IMR-90 (cell line): ENCODE results near the gene MTMR8. TPM values are rescaled to one million over a fixed set of nuclear protein-coding genes. Genes with fewer than 3 reads are reported as not detected.

Experiments
- ATAC-seq: fragments of 200-7000 bp; cut with Tn5 transposase; 2 replicates; pipeline ENCODE4 v1.9.1; 2020; ENCODE audit warnings: low read depth, mild to moderate bottlenecking, moderate library complexity
- BruUV-seq: library from RNA; stranded (reverse); fragments of 400-500 nt; replicated peaks from 2 replicates; lab custom pipeline; 2021; lab: Mats Ljungman, UMichigan
- CTCF ChIA-PET: fragments of 300-600 bp; formaldehyde crosslinking; extraction: SDS; loops from one replicate; lab custom pipeline; 2021; ENCODE audit warnings: antibody characterized with exemption; lab: Yijun Ruan, JAX
- POLR2A ChIA-PET: fragments of 300-600 bp; sonication (Branson Sonifier 250); formaldehyde crosslinking; loops from one replicate; lab custom pipeline; 2022; ENCODE audit warnings: antibody characterized with exemption; ENCODE audit not compliant: unreplicated experiment; lab: Charles Lee
- DNase-seq: peaks from one replicate; pipeline ENCODE4 v3.0.0; 2013
- H2AFZ ChIP-seq: replicated peaks from 2 replicates; pipeline ENCODE3; 2013; ENCODE audit warnings: low read length, mild to moderate bottlenecking; ENCODE audit not compliant: poor library complexity
- H2AK5ac ChIP-seq: 2 replicates; pipeline ENCODE4 v1.6.1; 2013; ENCODE audit warnings: low read depth, low read length, inconsistent platforms
- H2AK9ac ChIP-seq: replicated peaks from 2 replicates; pipeline ENCODE3; 2013; ENCODE audit warnings: mild to moderate bottlenecking, low read depth, low read length, moderate library complexity; ENCODE audit not compliant: poor library complexity
- H2BK120ac ChIP-seq: 2 replicates; pipeline ENCODE4 v1.6.1; 2013; ENCODE audit warnings: low read depth, low read length, inconsistent platforms
- H2BK15ac ChIP-seq: 3 replicates; pipeline ENCODE4 v1.6.1; 2013; ENCODE audit warnings: low read depth, low read length, inconsistent platforms
- H2BK20ac ChIP-seq: 2 replicates; pipeline ENCODE4 v1.6.1; 2013; ENCODE audit warnings: low read depth, mild to moderate bottlenecking, inconsistent platforms, low read length, moderate library complexity
- H2BK5ac ChIP-seq: 2 replicates; pipeline ENCODE4 v1.6.1; 2013; ENCODE audit warnings: mild to moderate bottlenecking, low read depth, low read length, inconsistent platforms; ENCODE audit not compliant: poor library complexity, severe bottlenecking
- H3K14ac ChIP-seq: replicated peaks from 2 replicates; pipeline ENCODE4 v1.6.1; 2013; ENCODE audit warnings: low read depth, low read length, inconsistent platforms
- H3K18ac ChIP-seq: 2 replicates; pipeline ENCODE4 v1.6.1; 2013; ENCODE audit warnings: low read depth, low read length, control low read depth
- H3K23ac ChIP-seq: 2 replicates; pipeline ENCODE4 v1.6.1; 2013; ENCODE audit warnings: low read depth, low read length, inconsistent platforms
- H3K27ac ChIP-seq: 2 replicates; pipeline ENCODE4 v1.5.1; 2013; ENCODE audit warnings: mild to moderate bottlenecking, control low read depth, low read length; ENCODE audit not compliant: insufficient read depth
- H3K27me3 ChIP-seq: 2 replicates; pipeline ENCODE4 v1.6.1; 2013; ENCODE audit warnings: low read length; ENCODE audit not compliant: control insufficient read depth, insufficient read depth
- H3K36me3 ChIP-seq: 2 replicates; pipeline ENCODE4 v1.6.1; 2013; ENCODE audit warnings: low read length, mixed read lengths; ENCODE audit not compliant: control insufficient read depth, insufficient read depth
- H3K4ac ChIP-seq: 2 replicates; pipeline ENCODE4 v1.6.1; 2013; ENCODE audit warnings: low read depth, low read length, inconsistent platforms
- H3K4me1 ChIP-seq: 2 replicates; pipeline ENCODE4 v1.6.1; 2013; ENCODE audit warnings: low read length, mixed read lengths; ENCODE audit not compliant: control insufficient read depth, insufficient read depth
- H3K4me2 ChIP-seq: 2 replicates; pipeline ENCODE4 v1.6.1; 2013; ENCODE audit warnings: low read depth, mild to moderate bottlenecking, control low read depth, low read length, moderate library complexity
- H3K4me3 ChIP-seq: 2 replicates; pipeline ENCODE4 v1.5.1; 2013; ENCODE audit warnings: low read depth, mild to moderate bottlenecking, control low read depth, low read length, moderate library complexity; ENCODE audit not compliant: insufficient read depth
- H3K56ac ChIP-seq: 2 replicates; pipeline ENCODE4 v1.6.1; 2013; ENCODE audit warnings: low read length, inconsistent platforms; ENCODE audit not compliant: insufficient read depth; ENCODE audit errors: extremely low read depth
- H3K79me1 ChIP-seq, 2 experiments: 2 replicates each; pipeline ENCODE4 v1.6.1; 2013; ENCODE audit warnings: low read length in 2 of 2, inconsistent platforms in 1 of 2, low read depth in 1 of 2
- H3K9ac ChIP-seq: 2 replicates; pipeline ENCODE4 v1.6.1; 2013; ENCODE audit warnings: low read depth, low read length, control low read depth
- H3K9me1 ChIP-seq: 2 replicates; pipeline ENCODE4 v1.6.1; 2013; ENCODE audit warnings: low read length, inconsistent platforms; ENCODE audit not compliant: insufficient read depth
- H3K9me3 ChIP-seq: 2 replicates; pipeline ENCODE4 v1.6.1; 2013; ENCODE audit warnings: low read length; ENCODE audit not compliant: control insufficient read depth, insufficient read depth
- H4K20me1 ChIP-seq: 2 replicates; pipeline ENCODE4 v1.6.1; 2013; ENCODE audit warnings: low read length, inconsistent platforms; ENCODE audit not compliant: insufficient read depth
- H4K5ac ChIP-seq: 2 replicates; pipeline ENCODE4 v1.6.1; 2013; ENCODE audit warnings: mild to moderate bottlenecking, low read depth, low read length, control low read depth
- H4K8ac ChIP-seq, 2 experiments: 2 replicates each; pipeline ENCODE4 v1.6.1; 2013; ENCODE audit warnings: low read depth in 2 of 2, low read length in 2 of 2, control low read depth in 1 of 2, inconsistent platforms in 1 of 2
- H4K91ac ChIP-seq: 2 replicates; pipeline ENCODE4 v1.6.1; 2013; ENCODE audit warnings: low read depth, low read length, inconsistent platforms; ENCODE audit not compliant: insufficient read depth
- BHLHE40 ChIP-seq: fragments of 150-350 bp; IDR thresholded peaks from 2 replicates; pipeline ENCODE4 v1.6.1; 2016; ENCODE audit warnings: mild to moderate bottlenecking, low read depth, low read length
- CEBPB ChIP-seq: IDR thresholded peaks from 2 replicates; pipeline ENCODE4 v1.6.1; 2012; ENCODE audit warnings: low read depth, low read length, improper control_type of control experiment
- CHD1 ChIP-seq: IDR thresholded peaks from 2 replicates; pipeline ENCODE4 v1.6.1; 2012; ENCODE audit warnings: low read depth, low read length, improper control_type of control experiment
- ELK1 ChIP-seq: fragments of 150-350 bp; IDR thresholded peaks from 2 replicates; pipeline ENCODE4 v1.6.1; 2016; ENCODE audit warnings: low read depth, mild to moderate bottlenecking, low read length, moderate library complexity, borderline replicate concordance
- FOS ChIP-seq: fragments of 150-350 bp; IDR thresholded peaks from 2 replicates; pipeline ENCODE4 v1.6.1; 2016; ENCODE audit warnings: low read depth, low read length
- MAFK ChIP-seq: IDR thresholded peaks from 2 replicates; pipeline ENCODE4 v1.6.1; 2012; ENCODE audit warnings: low read depth, low read length, improper control_type of control experiment
- MAZ ChIP-seq: IDR thresholded peaks from 2 replicates; pipeline ENCODE4 v1.6.1; 2012; ENCODE audit warnings: low read depth, mild to moderate bottlenecking, low read length, improper control_type of control experiment, moderate library complexity, borderline replicate concordance
- MXI1 ChIP-seq: IDR thresholded peaks from 2 replicates; pipeline ENCODE4 v1.6.1; 2012; ENCODE audit warnings: low read depth, mild to moderate bottlenecking, low read length, moderate library complexity, borderline replicate concordance
- NFE2L2 ChIP-seq: fragments of 150-350 bp; IDR thresholded peaks from 2 replicates; pipeline ENCODE4 v1.6.1; 2016; ENCODE audit warnings: low read depth, mild to moderate bottlenecking, low read length
- POLR2A ChIP-seq: IDR thresholded peaks from 2 replicates; pipeline ENCODE4 v1.6.1; 2012; ENCODE audit warnings: mild to moderate bottlenecking, low read depth, low read length
- RAD21 ChIP-seq: IDR thresholded peaks from 2 replicates; pipeline ENCODE4 v1.6.1; 2012; ENCODE audit warnings: low read length, improper control_type of control experiment
- RCOR1 ChIP-seq: IDR thresholded peaks from 2 replicates; pipeline ENCODE4 v1.6.1; 2012; ENCODE audit warnings: mild to moderate bottlenecking, low read length, improper control_type of control experiment; ENCODE audit not compliant: insufficient replicate concordance
- RFX5 ChIP-seq: IDR thresholded peaks from 2 replicates; pipeline ENCODE4 v1.8.0; 2012; ENCODE audit warnings: low read depth, mild to moderate bottlenecking, low read length, moderate library complexity
- SMC3 ChIP-seq: fragments of 150-350 bp; IDR thresholded peaks from 2 replicates; pipeline ENCODE4 v1.6.1; 2016; ENCODE audit warnings: low read depth, mild to moderate bottlenecking, antibody characterized with exemption, low read length, moderate library complexity
- USF2 ChIP-seq: fragments of 150-350 bp; IDR thresholded peaks from 2 replicates; pipeline ENCODE4 v1.6.1; 2017; ENCODE audit warnings: mild to moderate bottlenecking, antibody characterized with exemption, low read length, low read depth
- dilution Hi-C: fragments of 300-500 bp; cut with HindIII; formaldehyde crosslinking; loops from one replicate; pipeline ENCODE4 v1.14.3; 2018; ENCODE audit warnings: low sequenced_read_pairs; ENCODE audit not compliant: unreplicated experiment
- in situ Hi-C: fragments of 300-500 bp; cut with MboI; formaldehyde crosslinking; loops from 3 replicates; pipeline ENCODE4 v1.14.3; 2019; ENCODE audit warnings: low sequenced_read_pairs, inconsistent platforms, mixed read lengths
- intact Hi-C: fragments of 100-400 bp; cut with micrococcal nuclease; formaldehyde crosslinking; loops from 2 replicates; pipeline ENCODE4 v1.10.0; 2022
- polyA plus RNA-seq, 3 experiments: library from polyadenylated mRNA; depleted of rRNA; stranded (reverse); fragments of >200 nt; gene quantifications; 2 replicates each; pipeline ENCODE4 v1.2.3, GENCODE V29; 2012; ENCODE audit warnings: low replicate concordance in 1 of 3
- total RNA-seq: library from RNA; depleted of rRNA; stranded (reverse); fragments of >200 nt; gene quantifications from 2 replicates; pipeline ENCODE4 v1.2.3, GENCODE V29; 2012
- TF ChIP-seq, protein P1 (sequence below): conservative IDR thresholded peaks from 2 replicates; pipeline ENCODE4 v1.5.1; 2012; ENCODE audit warnings: mild to moderate bottlenecking, low read depth, low read length, improper control_type of control experiment

The MTMR8 gene
- total and polyA plus RNA-seq, 2 of the 4 experiments (the other 2 are of a cell fraction) = not detected

- Histone ChIP-seq H3K79me1 (no peaks in the 10 kb centered on the region), H3K18ac (no peak overlapping the region), H2BK5ac (no peak overlapping the region), H2AK9ac (no peak overlapping the region), H2AFZ (no peak overlapping the region), H4K5ac (no peak overlapping the region), H2AK5ac (no peak overlapping the region), H2BK20ac (no peak overlapping the region), H3K27me3 (no peaks in the 10 kb centered on the region), H2BK15ac (no peak overlapping the region), H4K91ac (no peak overlapping the region), H3K4ac (no peak overlapping the region), H4K8ac (no peak overlapping the region), H4K20me1 (no peaks in the 10 kb centered on the region), H3K36me3 (no peaks in the 10 kb centered on the region), H3K23ac (no peak overlapping the region), H3K9me1 (no peaks in the 10 kb centered on the region), H3K9ac (no peak overlapping the region), H3K27ac (no peak overlapping the region), H3K4me2 (no peak overlapping the region), H3K4me1 (no peaks in the 10 kb centered on the region), H3K56ac (no peak overlapping the region), H2BK120ac (no peak overlapping the region), H3K4me3 (no peak overlapping the region), H3K14ac (no peak overlapping the region), H3K9me3 (peaks cover 4% of the 10 kb centered on the region; the same call in 1 of the 2 replicates)
- TF ChIP-seq SMC3 = no peak
- no peak for TF ChIP-seq RAD21
- TF ChIP-seq NFE2L2 = no peak
- no peak for TF ChIP-seq USF2
- TF ChIP-seq, protein P1, sequence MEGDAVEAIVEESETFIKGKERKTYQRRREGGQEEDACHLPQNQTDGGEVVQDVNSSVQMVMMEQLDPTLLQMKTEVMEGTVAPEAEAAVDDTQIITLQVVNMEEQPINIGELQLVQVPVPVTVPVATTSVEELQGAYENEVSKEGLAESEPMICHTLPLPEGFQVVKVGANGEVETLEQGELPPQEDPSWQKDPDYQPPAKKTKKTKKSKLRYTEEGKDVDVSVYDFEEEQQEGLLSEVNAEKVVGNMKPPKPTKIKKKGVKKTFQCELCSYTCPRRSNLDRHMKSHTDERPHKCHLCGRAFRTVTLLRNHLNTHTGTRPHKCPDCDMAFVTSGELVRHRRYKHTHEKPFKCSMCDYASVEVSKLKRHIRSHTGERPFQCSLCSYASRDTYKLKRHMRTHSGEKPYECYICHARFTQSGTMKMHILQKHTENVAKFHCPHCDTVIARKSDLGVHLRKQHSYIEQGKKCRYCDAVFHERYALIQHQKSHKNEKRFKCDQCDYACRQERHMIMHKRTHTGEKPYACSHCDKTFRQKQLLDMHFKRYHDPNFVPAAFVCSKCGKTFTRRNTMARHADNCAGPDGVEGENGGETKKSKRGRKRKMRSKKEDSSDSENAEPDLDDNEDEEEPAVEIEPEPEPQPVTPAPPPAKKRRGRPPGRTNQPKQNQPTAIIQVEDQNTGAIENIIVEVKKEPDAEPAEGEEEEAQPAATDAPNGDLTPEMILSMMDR = no peak
- TF ChIP-seq ELK1 = no peak
- TF ChIP-seq CHD1 = no peak
- TF ChIP-seq RCOR1 = no peak
- TF ChIP-seq MXI1 = no peak
- no peak for TF ChIP-seq POLR2A
- no peak for TF ChIP-seq RFX5
- TF ChIP-seq BHLHE40 = no peak
- no peak for TF ChIP-seq MAFK
- no peak for TF ChIP-seq CEBPB
- TF ChIP-seq FOS = no peak
- TF ChIP-seq MAZ = no peak
- no TSS peak for BruUV-seq
- no peak for ATAC-seq
- in situ Hi-C loops (no loop called here), dilution Hi-C loops (no loop called here), intact Hi-C loops (no loop called here)
- no peak for DNase-seq
- CTCF ChIA-PET = no interaction called here
- POLR2A ChIA-PET = no interaction called here
These were observed 33.1 kb upstream of the MTMR8 start for GRCh38 chrX:64428371-64428770.
